ENCODE measurements around the gene RPAP2. TPM values are rescaled to one million over a fixed set of nuclear protein-coding genes. Genes with fewer than 3 reads are reported as not detected.
"Not testable (repeated sequence)": the region's sequence is repeated elsewhere in the genome, so short reads cannot be mapped to it uniquely, and the experiment has no call there.

The RPAP2 gene
- 4.8 TPM for total RNA-seq

DNA sequence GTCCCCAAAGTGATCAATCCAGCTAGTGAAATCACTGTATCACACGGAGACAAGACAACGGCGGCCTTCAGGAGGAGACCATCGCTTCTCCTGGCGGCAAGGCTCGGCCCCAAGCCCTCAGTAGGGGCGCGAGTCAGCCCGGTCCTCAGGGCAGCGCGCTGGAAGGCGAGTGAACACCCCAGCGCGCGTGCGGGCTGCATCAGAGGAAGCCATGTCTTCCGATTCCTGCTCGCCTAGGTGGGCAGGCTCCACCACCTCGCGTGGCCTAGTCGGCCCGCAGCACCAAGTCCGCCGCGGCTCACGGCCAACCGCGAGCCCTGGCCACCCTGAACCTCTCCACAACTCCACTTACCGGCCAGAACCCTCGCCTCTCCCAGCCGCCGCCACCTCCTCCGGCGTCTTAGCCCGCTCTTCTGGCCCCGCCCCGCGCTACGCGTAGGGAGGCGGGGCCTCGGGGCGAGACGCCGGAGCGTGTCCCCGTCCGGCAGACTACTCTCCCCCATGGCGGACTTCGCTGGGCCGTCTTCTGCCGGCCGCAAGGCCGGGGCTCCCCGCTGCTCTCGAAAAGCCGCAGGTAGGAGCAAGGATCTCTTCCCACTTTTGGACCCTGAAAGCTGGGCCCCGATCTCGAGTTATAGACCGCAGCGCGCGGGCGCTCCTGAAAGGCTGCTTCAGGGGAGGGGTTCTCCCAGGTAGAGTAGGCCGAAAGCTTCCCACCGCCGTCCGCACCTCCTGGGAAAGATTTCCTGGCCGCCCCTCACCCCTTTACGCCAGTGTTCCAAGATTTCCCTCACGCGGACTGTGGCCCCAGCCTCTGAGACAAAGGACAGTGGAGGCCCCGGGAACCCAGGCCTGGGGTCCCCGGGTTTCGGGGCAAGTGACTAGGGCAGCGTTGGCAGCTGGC, at the start of gene RPAP2, which contains the start of gene GLMN:
RPAP2 (plus strand) TSS at position 487 of the 904 bp plus-strand sequence; CDS start at position 502, 15 bp downstream.
GLMN (minus strand) TSS at position 415 of the 904 bp plus-strand sequence. CDS start 988 bp downstream, outside the sequence.
- peak; percentile 59 to 82 (median 82) for DNase-seq (ENCODE audit: low read depth in 2 of 3, low spot score in 2 of 3)

DNA sequence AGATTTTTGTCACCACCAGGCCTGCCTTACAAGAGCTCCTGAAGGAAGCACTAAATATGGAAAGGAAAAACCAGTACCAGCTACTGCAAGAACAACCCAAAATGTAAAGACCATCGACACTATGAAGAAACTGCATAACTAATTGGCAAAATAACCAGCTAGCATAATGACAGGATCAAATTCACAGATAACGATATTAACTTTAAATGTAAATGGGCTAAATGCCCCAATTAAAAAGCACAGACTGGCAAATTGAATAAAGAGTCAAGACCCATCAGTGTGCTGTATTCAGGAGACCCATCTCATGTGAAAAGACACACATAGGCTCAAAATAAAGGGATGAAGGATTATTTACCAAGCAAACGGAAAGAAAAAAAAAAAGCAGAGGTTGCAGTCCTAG, 44.1 kb upstream of the RPAP2 start:
- not testable (repeated sequence) for DNase-seq (ENCODE audit: low read depth in 2 of 3, low spot score in 2 of 3)

DNA sequence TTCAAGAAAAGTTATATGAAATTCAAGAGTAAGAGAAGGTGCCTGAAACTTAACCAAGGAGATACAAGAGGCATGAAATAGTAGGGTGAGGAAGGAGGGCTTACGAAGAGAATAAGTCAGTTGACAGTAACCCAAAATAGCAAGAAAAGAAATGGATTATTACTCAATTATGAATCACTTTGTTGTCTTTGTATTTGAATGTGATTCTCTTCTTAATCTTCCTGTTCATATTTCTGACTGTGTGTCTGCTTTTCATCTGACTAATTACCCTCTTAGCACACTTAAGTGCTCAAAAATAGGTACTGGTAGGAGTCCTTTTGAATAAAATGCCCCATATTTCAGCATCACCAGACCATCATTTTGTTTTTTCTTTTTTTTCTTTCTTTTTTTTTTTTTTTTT, 39.5 kb upstream of the RPAP2 start:
- DNase-seq (ENCODE audit: low read depth in 2 of 3, low spot score in 2 of 3), result no peak

DNA sequence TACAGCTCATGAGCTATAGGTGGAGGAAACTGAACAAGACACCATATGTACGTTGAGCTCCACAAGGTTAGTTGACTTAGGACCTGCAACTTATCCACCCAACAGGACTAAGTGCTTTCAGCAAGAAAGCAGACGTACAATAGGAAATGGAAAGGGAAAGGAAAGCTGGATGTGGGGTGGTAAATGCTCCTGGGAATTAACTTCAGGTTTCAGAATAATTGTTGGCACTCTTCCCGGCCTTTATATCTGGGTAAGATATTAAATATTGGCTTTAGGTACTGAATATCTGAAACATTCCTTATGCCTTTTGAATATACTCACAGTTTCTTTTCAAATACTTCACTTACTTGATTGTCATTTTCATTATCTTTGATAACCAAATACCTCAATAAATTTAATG, 36.3 kb upstream of the RPAP2 start:
- no peak for DNase-seq (ENCODE audit: low read depth in 2 of 3, low spot score in 2 of 3)

DNA sequence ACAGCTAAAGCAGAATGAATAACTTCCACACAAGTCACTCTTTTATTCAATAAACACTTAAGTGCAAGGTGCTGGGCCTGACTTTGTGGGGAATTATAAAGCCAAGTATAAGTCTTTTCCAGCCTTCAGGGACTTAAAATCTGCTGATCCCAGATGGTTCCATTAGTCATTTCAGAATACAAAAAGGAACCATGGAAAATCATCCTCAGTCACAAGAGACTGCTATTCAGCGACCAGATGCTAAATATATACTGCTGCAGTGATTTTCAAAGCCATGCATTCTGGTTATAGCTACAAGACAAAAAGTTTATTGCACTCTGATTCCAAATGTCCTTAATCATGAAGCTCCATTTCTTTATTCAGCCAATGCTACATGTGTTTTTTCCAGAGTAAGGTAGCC, 25.8 kb upstream of the RPAP2 start:
- DNase-seq (ENCODE audit: low read depth in 2 of 3, low spot score in 2 of 3), result no peak

DNA sequence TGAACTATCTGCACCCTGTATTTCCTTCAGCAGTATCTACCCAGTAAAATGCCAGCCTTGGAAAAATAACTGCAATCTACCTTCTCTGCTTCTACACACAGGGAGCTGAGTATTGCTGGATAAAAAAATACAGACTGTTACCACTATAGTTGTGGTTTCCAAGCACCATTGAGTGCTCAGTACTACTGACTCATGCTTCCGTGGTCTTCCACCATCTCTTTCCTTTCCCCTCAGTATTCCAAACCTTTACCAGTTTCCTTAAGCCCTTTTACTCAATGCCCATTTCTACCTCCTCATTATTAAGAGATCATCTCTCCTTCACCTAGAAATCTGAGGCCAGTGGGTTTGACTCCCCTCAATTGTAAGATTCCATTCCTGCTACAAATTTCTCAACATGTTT, 23.9 kb upstream of the RPAP2 start:
- no peak for DNase-seq (ENCODE audit: low read depth in 2 of 3, low spot score in 2 of 3)

DNA sequence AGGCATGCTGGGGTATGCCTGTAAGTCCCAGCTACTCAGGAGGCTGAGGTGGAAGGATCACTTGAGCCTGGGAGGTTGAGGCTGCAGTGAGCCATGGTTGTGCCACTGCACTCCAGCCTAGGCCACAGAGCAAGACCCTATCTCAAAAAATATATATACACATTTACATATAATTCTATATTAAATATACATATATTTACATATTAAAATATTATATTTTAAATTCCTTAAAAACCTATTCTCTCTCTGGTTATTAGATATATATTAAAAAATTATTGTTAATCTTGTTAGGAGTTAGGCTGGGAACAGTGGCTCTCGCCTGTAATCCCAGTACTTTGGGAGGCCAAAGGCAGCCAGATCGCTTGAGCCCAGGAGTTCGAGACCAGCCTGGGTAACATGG, 22.8 kb upstream of the RPAP2 start:
- DNase-seq (ENCODE audit: low read depth in 2 of 3, low spot score in 2 of 3), result no peak

DNA sequence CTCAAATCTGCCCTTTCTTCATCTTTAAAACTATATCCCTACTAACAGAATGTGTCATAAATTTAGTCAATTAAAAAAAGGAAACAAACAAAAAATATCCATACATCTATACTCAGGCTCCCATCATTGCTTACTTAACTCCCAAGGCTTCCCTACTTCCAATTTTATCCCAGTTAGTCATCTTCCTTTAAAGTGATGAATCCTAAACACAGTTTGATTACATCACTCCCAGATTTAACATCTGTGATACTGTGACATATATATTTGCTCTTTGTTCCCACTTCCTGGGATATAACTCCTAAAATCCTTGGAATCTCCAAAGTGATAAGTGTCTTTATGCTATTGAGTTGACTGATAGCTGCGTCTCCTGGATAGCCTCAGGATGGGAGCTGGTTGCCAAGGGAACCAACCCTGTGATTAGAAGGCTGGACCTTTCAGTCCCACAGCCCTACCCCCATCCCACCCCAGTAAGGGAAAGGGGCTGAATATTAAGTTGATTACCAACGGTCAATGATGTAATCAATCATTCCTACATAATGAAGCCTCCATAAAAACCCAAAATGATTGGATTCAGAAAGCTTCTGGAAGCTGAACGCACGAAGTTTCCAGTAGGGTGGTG, 21.6 kb upstream of the RPAP2 start:
- DNase-seq (ENCODE audit: low read depth in 2 of 3, low spot score in 2 of 3), result no peak

DNA sequence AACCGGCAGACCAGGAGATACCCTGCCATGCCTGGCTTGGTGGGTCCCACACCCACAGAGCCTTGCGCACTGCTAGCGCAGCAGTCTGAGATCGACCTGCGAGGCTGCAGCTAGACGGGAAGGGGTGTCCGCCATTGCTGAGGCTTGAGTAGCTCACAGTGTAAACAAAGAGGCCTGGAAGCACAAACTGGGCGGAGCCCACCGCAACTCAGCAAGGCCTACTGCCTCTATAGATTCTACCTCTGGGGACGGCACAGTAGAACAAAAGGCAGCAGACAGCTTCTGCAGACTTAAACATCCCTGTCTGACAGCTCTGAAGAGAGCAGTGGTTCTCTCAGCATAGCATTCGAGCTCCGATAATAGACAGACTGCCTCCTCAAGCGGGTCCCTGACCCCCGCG, 19.1 kb upstream of the RPAP2 start:
- not testable (repeated sequence) for DNase-seq (ENCODE audit: low read depth in 2 of 3, low spot score in 2 of 3)

DNA sequence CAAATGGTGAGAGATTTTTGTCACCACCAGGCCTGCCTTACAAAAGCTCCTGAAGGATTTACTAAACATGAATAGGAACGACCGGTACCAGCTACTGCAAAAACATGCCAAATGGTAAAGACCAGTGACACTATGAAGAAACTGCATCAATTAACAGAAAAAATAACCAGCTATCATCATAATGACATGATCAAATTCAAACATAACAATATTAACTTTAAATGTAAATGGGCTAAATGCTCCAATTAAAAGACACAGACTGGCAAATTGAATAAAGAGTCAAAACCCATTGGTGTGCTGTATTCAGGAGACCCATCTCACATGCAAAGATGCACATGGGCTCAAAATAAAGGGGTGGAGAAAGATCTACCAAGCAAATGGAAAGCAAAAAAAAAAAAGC, 17.4 kb upstream of the RPAP2 start:
- not testable (repeated sequence) for DNase-seq (ENCODE audit: low read depth in 2 of 3, low spot score in 2 of 3)

DNA sequence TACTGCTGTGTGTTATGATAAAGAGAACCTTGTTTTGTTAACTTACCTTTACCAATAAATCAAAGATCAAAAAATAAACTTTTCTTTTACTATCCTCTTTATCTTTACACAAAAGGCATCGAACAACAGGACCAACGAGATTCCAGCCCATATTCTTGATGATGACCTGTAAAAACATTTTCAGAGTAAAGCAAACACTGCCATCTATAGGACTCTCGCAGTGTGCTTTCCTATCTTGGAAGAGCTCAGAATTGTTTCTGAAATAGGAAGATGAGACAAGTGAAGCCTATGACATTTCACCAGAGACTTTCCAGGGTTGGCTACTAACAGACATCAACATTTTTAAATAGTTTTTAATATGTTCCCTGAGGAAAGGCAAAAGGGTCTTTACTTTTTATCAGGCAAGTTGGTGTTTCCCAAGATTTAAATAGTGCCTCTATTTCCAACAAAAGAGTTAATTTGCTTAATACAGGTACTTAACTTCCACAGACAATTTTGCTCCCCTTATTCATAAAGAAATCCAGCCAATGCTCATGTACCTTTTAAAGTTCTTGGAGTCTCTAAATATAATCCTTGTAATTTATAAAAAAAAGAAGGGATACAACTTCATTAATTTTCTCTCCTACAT, 7.4 kb upstream of the RPAP2 start:
- DNase-seq (ENCODE audit: low read depth in 2 of 3, low spot score in 2 of 3), result peak in 2 of 3 donors; percentile 31 to 73

DNA sequence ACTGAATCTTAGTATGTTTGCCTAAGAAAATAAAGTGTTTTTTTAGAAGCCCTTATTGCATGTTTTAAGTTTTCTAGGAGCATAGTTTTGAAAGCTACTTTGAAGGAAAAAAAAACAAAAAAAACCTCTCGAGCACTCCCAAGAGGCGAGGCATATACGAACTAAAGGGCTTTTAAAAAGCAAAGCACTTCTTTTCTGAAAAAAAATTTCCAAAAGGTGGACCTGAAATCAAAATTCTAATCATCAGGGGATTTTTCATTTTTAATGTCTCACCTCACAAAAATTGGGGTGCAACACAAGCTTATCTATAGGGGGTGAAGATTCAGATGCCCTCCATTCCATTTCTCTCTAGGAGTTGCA, 666 bp upstream of the RPAP2 start:
- DNase-seq (ENCODE audit: low read depth in 2 of 3, low spot score in 2 of 3), result no peak

DNA sequence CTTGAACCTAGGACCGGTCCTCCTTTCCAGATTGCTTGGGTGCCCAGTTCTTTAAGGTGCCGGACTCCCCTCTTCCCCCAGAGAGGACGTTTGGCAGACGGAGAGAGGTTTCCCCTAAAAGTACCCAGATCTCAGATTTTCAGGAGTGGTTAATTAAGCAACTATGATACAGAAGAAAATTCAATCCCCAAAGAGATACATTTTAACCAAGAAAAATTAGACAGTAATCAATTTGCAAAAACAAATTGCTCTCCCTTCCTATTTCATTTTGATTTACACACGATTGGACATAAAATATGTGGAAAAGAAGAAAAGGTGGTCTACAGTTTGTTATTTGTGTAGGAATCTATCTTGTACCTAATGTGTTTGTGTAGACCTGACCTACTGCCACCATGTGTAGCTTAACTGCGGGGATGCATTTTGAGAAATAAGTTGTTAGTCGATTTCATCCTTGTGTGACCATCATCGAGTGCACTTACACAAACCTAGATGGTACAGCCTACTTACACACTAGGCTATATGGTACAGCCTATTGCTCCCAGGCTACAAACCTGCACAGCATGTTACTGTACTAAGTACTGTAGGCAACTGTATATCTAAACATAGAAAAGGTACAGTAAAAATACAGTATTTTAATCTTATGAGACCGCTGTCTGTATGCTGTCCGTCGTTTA, 755 bp downstream of the RPAP2 start:
- no peak for DNase-seq (ENCODE audit: low read depth in 2 of 3, low spot score in 2 of 3)

DNA sequence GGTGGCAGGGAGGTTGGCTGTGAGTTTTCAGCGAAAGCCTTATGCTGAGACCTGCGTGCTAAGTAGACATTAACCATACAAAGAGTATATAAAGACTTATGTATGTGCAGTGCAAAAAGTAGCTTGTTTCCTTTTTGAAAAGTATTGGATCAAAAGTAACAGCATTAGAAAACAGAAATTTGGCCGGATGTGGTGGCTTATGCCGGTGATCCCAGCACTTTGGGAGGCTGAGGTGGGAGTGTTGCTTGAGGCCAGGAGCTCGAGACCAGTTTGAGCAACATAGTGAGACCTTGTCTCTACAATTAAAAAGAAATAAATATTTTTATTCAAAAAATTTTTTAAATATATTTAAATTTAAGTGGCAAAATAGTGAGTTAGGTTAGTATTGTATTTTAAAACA, 2.2 kb downstream of the RPAP2 start:
- DNase-seq (ENCODE audit: low read depth in 2 of 3, low spot score in 2 of 3), result no peak

DNA sequence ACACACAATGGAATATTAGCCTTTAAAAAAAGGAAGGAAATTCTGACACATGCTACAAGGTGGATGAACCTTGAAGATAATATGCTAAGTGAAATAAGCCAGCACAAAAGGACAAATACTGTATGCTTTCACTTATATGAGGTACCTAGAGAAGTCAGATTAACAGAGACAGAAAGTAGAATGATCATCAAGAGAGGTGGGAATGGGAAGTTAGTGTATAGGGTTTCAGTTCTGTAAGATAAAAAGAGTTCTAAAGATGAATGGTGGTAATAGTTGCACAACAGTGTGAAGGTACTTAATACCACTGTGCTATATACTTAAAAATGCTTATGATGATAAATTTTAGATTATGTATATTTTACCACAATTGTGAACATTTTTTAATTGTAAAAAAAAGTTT, 7.2 kb downstream of the RPAP2 start:
- DNase-seq (ENCODE audit: low read depth in 2 of 3, low spot score in 2 of 3), result no peak

DNA sequence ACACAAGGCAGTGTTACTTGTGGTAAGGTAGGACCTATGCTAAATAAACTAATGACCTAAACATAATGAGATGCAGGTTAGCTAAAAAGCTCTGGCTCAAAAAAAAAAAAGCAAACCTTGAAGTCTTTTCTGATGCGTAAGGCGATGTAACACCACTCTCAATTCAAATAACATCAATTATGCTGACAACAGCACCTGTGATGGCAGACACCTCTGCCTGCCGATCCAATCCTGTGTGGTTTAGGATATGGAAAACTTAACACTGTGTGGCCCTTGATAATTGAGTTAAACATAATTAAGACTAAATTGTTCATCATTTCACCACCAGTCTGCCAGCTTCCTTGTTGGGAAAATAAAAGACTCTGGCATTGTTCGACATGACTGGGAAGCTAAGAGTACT, 9.1 kb downstream of the RPAP2 start:
- no peak for DNase-seq (ENCODE audit: low read depth in 2 of 3, low spot score in 2 of 3)

DNA sequence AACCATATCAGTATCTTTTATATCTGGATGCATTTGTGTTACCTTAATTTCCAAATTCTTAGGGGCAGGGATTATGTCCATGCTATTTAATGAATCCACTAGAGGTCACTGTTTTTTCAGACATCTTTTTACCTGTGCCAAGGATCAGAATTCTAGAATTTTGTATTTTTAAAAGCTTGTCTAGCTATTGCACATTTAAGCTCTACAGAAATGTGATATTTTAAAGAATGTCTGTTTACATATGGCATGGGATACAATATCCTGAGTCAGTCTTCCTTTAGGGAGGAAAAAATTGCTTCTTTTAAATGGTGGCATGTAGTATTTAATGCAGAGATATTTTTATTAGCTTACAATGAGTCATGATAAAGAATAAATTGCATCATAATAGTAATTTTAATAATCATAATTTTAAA, 11.3 kb downstream of the RPAP2 start:
- peak in 1 of 3 donors; percentile 64 for DNase-seq (ENCODE audit: low read depth in 2 of 3, low spot score in 2 of 3)

DNA sequence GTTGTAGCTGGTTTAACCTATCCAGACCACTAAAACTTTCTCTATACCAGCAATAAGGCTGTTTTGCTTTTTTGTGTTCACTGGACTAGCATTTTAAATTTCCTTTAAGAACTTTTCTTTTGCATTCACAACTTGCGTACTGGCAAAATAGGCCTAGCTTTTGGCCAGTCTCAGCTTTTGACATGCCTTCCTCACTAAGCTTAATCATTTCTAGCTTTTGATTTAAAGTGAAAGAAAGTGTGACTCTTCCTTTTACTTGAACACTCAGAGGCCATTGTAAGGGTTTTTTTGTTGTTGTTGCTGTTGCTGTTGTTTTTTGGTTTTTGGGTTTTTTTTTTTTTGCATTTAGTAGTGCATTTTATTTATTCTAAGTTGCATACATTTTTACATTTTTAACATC, 15.2 kb downstream of the RPAP2 start:
- DNase-seq (ENCODE audit: low read depth in 2 of 3, low spot score in 2 of 3), result no peak

DNA sequence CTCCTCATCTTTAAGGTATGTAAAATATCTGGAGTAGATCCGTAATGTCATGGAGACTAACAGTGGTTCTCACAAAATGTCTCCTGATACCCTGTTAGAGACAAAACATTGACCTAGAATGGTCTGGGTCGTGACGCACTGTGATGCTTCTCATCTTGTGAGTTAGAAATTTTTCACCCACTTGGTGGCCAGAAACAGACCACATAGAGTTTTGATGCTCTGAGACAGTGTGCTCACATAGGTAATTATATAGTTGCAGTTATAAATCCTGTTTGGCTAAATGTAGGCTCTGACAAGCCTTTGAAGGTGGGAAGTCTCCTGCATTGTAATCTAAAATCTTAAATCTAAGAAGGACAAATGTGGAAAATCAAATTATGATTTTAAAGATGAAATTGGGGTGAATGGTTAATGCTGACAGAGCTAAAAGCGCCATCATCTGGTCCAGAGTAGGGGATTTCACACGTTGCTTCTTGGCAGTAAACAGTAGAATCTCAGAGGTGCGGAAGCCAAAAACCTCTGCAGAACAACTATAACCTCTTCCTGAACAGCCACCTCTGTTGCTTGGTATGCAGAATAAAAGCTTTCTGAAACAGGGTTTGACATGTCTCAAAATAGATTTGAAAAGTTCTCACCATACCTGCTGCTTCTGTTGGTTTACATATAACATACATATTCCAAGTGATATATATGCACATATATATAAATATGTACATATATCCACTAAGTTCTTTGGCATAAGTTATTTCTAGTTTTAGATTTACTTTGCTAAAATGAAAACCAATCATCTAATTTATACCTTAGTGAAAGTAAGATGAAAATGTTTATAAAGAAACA, 17.1 kb downstream of the RPAP2 start:
- DNase-seq (ENCODE audit: low read depth in 2 of 3, low spot score in 2 of 3), result peak in 1 of 3 donors; percentile 28

DNA sequence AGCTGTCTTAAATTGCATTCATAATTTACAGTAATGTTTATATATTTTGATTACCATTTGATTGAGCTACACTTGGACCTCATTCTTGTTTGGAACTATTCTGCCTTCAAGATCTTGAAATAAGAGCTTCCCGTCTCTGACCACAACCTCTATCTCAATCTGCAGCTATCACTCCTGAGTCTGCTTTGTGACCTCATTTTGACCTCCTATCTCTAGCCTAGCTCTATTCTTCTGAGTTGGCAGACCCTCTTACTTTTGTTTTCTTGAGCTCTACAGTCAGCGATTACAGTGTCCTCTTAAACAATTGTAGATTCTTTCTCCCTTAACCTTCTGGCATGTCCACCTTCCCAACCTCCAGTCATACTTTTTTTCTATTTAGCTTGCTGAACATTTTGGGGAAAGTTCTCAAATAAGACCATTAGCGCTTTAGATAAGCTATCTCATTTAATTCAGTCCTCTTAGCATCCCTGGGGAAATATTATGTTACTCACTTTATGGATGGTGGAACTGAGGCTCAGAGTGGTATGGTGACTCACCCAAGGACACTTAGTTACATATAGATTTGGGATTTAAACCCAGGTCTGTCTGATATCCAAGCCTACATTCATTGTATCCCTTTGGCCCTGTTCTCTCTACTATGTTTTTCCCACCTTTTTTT, 19.1 kb downstream of the RPAP2 start:
- peak in 2 of 3 donors; percentile 29 to 80 for DNase-seq (ENCODE audit: low read depth in 2 of 3, low spot score in 2 of 3)

Data from hematopoietic multipotent progenitor cell (in vitro differentiated cells).